Measurements from ENCODE around the gene LRTM2. TPM values are rescaled to one million over a fixed set of nuclear protein-coding genes. Genes with fewer than 3 reads are reported as not detected.

Gene LRTM2
- total and polyA plus RNA-seq, 2 experiments from 2014 or later = not detected

DNA sequence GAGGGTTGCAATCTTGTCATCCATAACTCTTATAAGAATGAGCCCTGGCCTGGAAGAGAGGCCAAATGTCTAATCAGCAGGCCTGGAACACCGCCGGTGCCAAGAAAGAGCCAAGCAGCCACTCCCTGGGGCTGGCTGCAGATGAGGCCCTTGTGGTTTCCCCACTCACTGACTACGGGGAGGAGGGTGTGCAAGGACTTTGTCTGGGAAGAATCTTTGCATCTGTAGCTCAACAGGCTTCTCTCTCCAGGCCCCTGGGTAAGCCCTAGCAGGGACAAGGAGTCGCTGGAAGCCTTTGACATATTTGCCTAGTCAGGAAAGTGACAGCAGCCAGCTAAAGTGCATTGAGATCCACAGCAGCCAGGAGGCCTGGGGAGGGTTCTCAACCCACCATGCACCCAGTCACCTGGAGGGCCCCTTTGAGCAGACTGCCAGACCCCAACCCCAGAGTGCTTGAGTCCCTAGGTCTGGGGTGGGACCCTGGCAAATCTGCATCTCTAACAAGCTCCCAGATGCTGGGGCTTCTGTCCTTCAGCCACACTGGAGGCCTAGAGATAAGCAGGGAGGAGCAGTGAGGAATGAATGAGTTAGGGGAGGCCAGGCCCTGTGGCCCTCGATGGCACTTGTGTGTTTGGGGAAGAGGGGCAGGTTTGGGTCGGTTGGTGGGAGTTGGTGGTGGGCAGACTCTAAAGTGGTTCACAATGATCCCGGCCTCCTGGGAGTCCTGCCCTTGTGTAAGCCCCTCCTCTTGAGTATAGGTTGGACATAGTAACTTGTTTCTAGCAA, 13.9 kb upstream of the LRTM2 start:
- in situ Hi-C loops (cut with MboI) = loop anchor here (25.0 kb wide), 1 partner anchor 781 kb away; no protein-coding TSS in a partner anchor
- DNase-seq = peak; percentile 71
- WGBS, 2 experiments (ENCODE audit: low coverage in 1 of 2, low lambda C conversion rate in 2 of 2, missing lambda C conversion rate in 2 of 2) = 28 to 29% methylated on average over 7 of the region's 7 CpGs
- no peak overlapping the region for H3K27ac ChIP-seq
- no peaks in the 10 kb centered on the region for H3K9me3 ChIP-seq (ENCODE audit: low read depth)
- peak overlapping the region; percentile 50; the same call in 1 of the 2 replicates for H2AFZ ChIP-seq
- H3F3A ChIP-seq (ENCODE audit: insufficient read depth) = no peaks in the 10 kb centered on the region
- no peak overlapping the region for H3K9ac ChIP-seq
- no peaks in the 10 kb centered on the region for H3K79me2 ChIP-seq (ENCODE audit: insufficient read depth)
- peaks cover 6% of the 10 kb centered on the region; the same call in 1 of the 2 replicates for H3K4me1 ChIP-seq (ENCODE audit: insufficient read depth)
- no peaks in the 10 kb centered on the region for H4K20me1 ChIP-seq (ENCODE audit: insufficient read depth)
- no peak overlapping the region for H3K4me3 ChIP-seq
- TF ChIP-seq EZH2phosphoT487 (IDR thresholded peaks at IDR 0.05; ENCODE audit: insufficient read depth, low read depth) (no peak), EZH2 (IDR thresholded peaks at IDR 0.05; ENCODE audit: insufficient read depth, poor library complexity, severe bottlenecking) (no peak)
- no peaks in the 10 kb centered on the region for H3K36me3 ChIP-seq (ENCODE audit: low read depth)
- H3K4me2 ChIP-seq (ENCODE audit: unreplicated experiment) = no peak overlapping the region
- no peaks in the 10 kb centered on the region for H3K27me3 ChIP-seq (replicated peaks; ENCODE audit: insufficient read depth)
- H3K9me2 ChIP-seq (ENCODE audit: insufficient read depth) = no peaks in the 10 kb centered on the region

DNA sequence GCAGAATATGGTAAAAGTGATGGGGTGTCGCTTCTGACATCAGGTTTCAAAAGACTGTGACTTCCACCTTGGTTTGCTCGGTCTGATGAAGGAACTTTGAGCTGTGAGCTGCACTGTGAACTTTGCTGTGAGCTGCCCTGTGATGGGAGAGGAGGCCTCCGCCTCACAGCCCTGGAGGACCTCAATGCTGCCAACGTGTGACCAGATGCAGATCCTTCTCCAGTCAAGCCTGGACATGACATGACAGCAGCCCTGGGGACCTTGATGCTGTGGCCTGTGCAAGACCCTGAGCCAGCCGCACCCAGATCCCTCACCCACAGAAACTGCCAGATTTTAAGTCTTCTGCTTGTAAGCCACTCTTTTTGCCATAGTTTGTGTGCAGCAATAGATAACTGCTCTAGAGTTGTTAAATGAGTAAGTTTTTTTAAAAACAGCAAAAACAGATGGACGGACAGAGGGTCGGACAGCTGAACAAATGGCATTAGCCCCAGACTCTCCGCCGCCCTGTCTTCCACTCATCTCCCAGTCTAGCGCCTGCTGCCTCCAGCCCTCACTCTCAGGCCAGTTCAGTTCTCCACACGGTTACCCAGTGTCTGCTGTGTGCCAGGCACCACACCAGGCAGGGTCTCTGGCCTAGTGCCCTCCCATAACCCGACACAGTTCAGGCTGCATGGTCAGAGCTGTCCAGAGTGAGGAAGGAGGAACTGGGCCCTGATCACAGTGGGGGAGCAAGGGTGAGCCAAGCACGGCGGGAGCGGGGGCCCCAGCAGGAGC, 13.1 kb upstream of the LRTM2 start:
- no peaks in the 10 kb centered on the region for H3K9me3 ChIP-seq (ENCODE audit: low read depth)
- H4K20me1 ChIP-seq (ENCODE audit: insufficient read depth) = no peaks in the 10 kb centered on the region
- H3K9ac ChIP-seq = no peak overlapping the region
- TF ChIP-seq EZH2phosphoT487 (IDR thresholded peaks at IDR 0.05; ENCODE audit: insufficient read depth, low read depth) = no peak
- TF ChIP-seq EZH2 (IDR thresholded peaks at IDR 0.05; ENCODE audit: insufficient read depth, poor library complexity, severe bottlenecking) = no peak
- H3K4me1 ChIP-seq (ENCODE audit: insufficient read depth) = peaks cover 6% of the 10 kb centered on the region; the same call in 1 of the 2 replicates
- no peak for DNase-seq
- H3K4me2 ChIP-seq (ENCODE audit: unreplicated experiment) = no peak overlapping the region
- no peak overlapping the region for H3K27ac ChIP-seq
- WGBS, 2 experiments (ENCODE audit: low coverage in 1 of 2, low lambda C conversion rate in 2 of 2, missing lambda C conversion rate in 2 of 2) = 75 to 78% methylated on average over 15 of the region's 15 CpGs
- no peaks in the 10 kb centered on the region for H3K79me2 ChIP-seq (ENCODE audit: insufficient read depth)
- no peak overlapping the region for H3K4me3 ChIP-seq
- no peaks in the 10 kb centered on the region for H3F3A ChIP-seq (ENCODE audit: insufficient read depth)
- no peak overlapping the region for H2AFZ ChIP-seq
- H3K36me3 ChIP-seq (ENCODE audit: low read depth) = no peaks in the 10 kb centered on the region
- in situ Hi-C loops (cut with MboI) = loop anchor here (25.0 kb wide), 1 partner anchor 780 kb away; no protein-coding TSS in a partner anchor
- no peaks in the 10 kb centered on the region for H3K9me2 ChIP-seq (ENCODE audit: insufficient read depth)
- 0 out of 2 replicates have a peak, but pooled peaks cover 4% of the 10 kb centered on the region for H3K27me3 ChIP-seq (replicated peaks; ENCODE audit: insufficient read depth)

DNA sequence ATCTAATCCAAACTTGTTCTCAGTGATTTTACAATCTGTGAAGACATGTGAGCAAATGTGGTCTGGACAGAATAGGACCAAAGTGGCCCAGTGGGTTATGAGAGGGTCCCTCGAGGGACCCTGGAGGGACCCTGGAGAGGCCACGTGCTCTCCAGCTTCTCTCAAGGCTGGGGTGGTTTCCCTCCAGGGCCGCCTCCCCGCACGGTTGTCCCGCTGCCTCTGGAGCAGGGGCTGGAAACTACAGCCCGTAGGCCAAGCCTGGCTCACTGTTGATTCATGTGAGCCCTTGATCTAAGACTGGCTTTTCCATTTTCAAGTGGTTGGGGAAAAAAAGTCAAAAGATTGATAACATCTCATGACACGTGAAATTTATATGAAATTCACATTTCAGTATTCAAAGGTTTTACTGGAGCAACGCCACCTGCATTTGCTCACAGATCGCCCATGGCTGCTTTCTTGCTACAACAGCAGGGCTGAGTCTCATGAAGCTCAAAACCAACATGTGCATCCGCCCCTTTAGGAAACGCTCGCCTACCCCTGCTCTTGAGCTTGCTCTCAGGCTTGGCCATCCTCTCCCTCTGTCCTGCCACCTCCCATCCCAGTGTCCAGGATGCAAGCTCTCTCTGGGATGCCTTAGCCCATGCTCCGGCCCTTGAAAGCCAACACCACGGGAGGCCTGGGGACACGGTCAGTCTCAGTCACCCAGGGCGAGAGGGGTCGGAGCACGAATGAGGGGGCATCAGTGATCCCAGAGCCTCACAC, 12.1 kb upstream of the LRTM2 start:
- no peak overlapping the region for H3K27ac ChIP-seq
- H3K36me3 ChIP-seq (ENCODE audit: low read depth) = no peaks in the 10 kb centered on the region
- no peaks in the 10 kb centered on the region for H4K20me1 ChIP-seq (ENCODE audit: insufficient read depth)
- H3K79me2 ChIP-seq (ENCODE audit: insufficient read depth) = no peaks in the 10 kb centered on the region
- no peak overlapping the region for H3K9ac ChIP-seq
- H3K9me3 ChIP-seq (ENCODE audit: low read depth) = no peaks in the 10 kb centered on the region
- H3F3A ChIP-seq (ENCODE audit: insufficient read depth) = no peaks in the 10 kb centered on the region
- H2AFZ ChIP-seq = no peak overlapping the region
- H3K9me2 ChIP-seq (ENCODE audit: insufficient read depth) = no peaks in the 10 kb centered on the region
- no peak overlapping the region for H3K4me2 ChIP-seq (ENCODE audit: unreplicated experiment)
- 72 to 73% methylated on average over 19 of the region's 19 CpGs for WGBS, 2 experiments (ENCODE audit: low coverage in 1 of 2, low lambda C conversion rate in 2 of 2, missing lambda C conversion rate in 2 of 2)
- DNase-seq = no peak
- in situ Hi-C loops (cut with MboI) = loop anchor here (25.0 kb wide), 1 partner anchor 779 kb away; no protein-coding TSS in a partner anchor
- TF ChIP-seq EZH2phosphoT487 (IDR thresholded peaks at IDR 0.05; ENCODE audit: insufficient read depth, low read depth) = no peak
- TF ChIP-seq EZH2 (IDR thresholded peaks at IDR 0.05; ENCODE audit: insufficient read depth, poor library complexity, severe bottlenecking) = no peak
- 0 out of 2 replicates have a peak, but pooled peaks cover 4% of the 10 kb centered on the region for H3K27me3 ChIP-seq (replicated peaks; ENCODE audit: insufficient read depth)
- H3K4me1 ChIP-seq (ENCODE audit: insufficient read depth) = peaks cover 6% of the 10 kb centered on the region; the same call in 1 of the 2 replicates
- H3K4me3 ChIP-seq = no peak overlapping the region
